NT2/D1 (cell line): Measurements from ENCODE around the gene TMIGD2.
"Not testable (repeated sequence)": the region's sequence is repeated elsewhere in the genome, so short reads cannot be mapped to it uniquely, and the experiment has no call there.

ENCODE experiments used
- DNase-seq: peaks from one replicate; pipeline ENCODE4 v3.0.0-alpha.2; 2011; ENCODE audit warnings: low read depth, low spot score
- H3K27me3 ChIP-seq: 2 replicates; pipeline ENCODE4 v1.6.0; 2011; ENCODE audit warnings: mild to moderate bottlenecking; ENCODE audit not compliant: insufficient read length, insufficient read depth
- H3K36me3 ChIP-seq: 2 replicates; pipeline ENCODE4 v1.6.1; 2011; ENCODE audit warnings: mild to moderate bottlenecking, low read length, mixed read lengths; ENCODE audit not compliant: insufficient read depth, insufficient read length
- H3K4me1 ChIP-seq: 2 replicates; pipeline ENCODE4 v1.5.1; 2011; ENCODE audit not compliant: insufficient read depth, insufficient read length
- H3K4me3 ChIP-seq: 2 replicates; pipeline ENCODE4 v1.5.1; 2011; ENCODE audit warnings: low read depth; ENCODE audit not compliant: insufficient read length
- H3K9ac ChIP-seq: 2 replicates; pipeline ENCODE4 v1.6.0; 2011; ENCODE audit warnings: low read depth; ENCODE audit not compliant: insufficient read length
- H3K9me3 ChIP-seq: 2 replicates; pipeline ENCODE4 v1.5.1; 2011; ENCODE audit warnings: mild to moderate bottlenecking, low read length; ENCODE audit not compliant: insufficient read depth
- SUZ12 ChIP-seq: IDR thresholded peaks from 2 replicates; pipeline ENCODE4 v1.6.1; 2011; ENCODE audit not compliant: insufficient read length, insufficient read depth; ENCODE audit errors: extremely low read depth
- YY1 ChIP-seq: IDR thresholded peaks from 2 replicates; pipeline ENCODE4 v1.6.1; 2011; ENCODE audit not compliant: insufficient read length, insufficient read depth
- ZNF274 ChIP-seq: IDR thresholded peaks from 2 replicates; pipeline ENCODE4 v1.6.1; 2011; ENCODE audit warnings: mild to moderate bottlenecking, low read depth, low read length

TMIGD2 gene

DNA sequence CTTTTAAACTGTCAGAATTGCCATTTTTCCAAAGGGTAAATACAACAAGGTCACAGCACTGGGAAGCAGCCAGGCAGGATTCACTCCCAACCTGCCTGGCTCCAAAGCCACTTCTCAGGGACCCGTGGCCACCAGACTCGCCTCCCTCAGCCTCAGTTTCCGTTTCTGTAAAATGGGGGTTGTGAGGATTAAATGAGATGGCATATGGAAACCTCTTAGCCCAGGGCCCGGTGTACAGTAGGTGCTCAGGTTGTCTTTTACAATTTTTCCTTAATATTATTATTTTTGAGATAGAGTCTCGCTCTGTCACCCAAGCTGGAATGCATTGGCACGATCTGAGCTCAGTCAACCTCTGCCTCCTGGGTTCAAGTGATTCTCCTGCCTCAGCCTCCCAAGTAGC is 45.2 kb downstream of the TMIGD2 start:
- TF ChIP-seq SUZ12 (no peak), YY1 (no peak), ZNF274 (no peak)
- peaks cover 71% of the 10 kb centered on the region for H3K36me3 ChIP-seq

DNA sequence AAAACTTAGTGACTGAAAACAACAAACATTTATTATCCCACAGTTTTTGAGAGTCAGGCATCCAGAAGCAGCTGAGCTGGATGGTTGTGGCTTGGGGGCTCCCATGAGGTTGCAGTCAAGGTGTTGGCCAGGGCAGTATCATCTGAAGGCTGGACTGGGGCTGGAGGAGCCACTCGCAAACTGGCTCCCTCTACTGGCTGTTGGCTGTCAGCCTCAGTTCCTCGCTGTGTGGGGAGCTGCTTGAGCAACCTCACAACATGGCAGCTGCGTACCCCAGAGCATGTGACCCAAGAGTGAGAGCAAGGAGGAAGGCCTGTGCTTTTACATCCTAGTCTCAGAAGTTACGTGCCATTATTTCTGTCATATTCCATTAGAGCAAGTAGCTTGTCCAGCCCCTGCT is 45.6 kb downstream of the TMIGD2 start:
- no peak for DNase-seq
- Histone ChIP-seq H3K4me3 (no peak overlapping the region), H3K9me3 (peaks cover 13% of the 10 kb centered on the region; the same call in 1 of the 2 replicates), H3K4me1 (no peaks in the 10 kb centered on the region), H3K36me3 (peaks cover 70% of the 10 kb centered on the region), H3K9ac (no peak overlapping the region), H3K27me3 (no peaks in the 10 kb centered on the region)
- no peak for TF ChIP-seq ZNF274
- no peak for TF ChIP-seq SUZ12
- TF ChIP-seq YY1 = no peak

More for the DNA sequence above, 45.2 kb downstream of the TMIGD2 start:
- DNase-seq = no peak
- H3K9ac ChIP-seq = no peak overlapping the region
- no peaks in the 10 kb centered on the region for H3K4me1 ChIP-seq
- H3K4me3 ChIP-seq = no peak overlapping the region
- no peaks in the 10 kb centered on the region for H3K27me3 ChIP-seq
- peaks cover 13% of the 10 kb centered on the region; the same call in 1 of the 2 replicates for H3K9me3 ChIP-seq

GRCh38 chr19:4246767-4247593 is 55.2 kb downstream of the TMIGD2 start, which contains the start of gene YJU2:
Gene YJU2 (plus strand): TSS chr19:4247080. CDS start chr19:4247147, 67 bp downstream.
- DNase-seq = peak; percentile 99
- H3K9me3 ChIP-seq = peaks cover 4% of the 10 kb centered on the region
- H3K9ac ChIP-seq = peak within 1 kb of the TSS; percentile 94
- H3K36me3 ChIP-seq = peaks cover 38% of the 10 kb centered on the region
- peak within 1 kb of the TSS; percentile 82 for H3K4me3 ChIP-seq
- peaks cover 4% of the 10 kb centered on the region for H3K4me1 ChIP-seq
- no peaks in the 10 kb centered on the region for H3K27me3 ChIP-seq
- TF ChIP-seq YY1 (no peak), SUZ12 (no peak), ZNF274 (no peak)

- DNase-seq, H3K27me3 ChIP-seq, H3K4me1 ChIP-seq: not testable (repeated sequence)
- Histone ChIP-seq H3K9me3 (peaks cover 14% of the 10 kb centered on the region), H3K36me3 (peaks cover 28% of the 10 kb centered on the region), H3K9ac (peak overlapping the region; percentile 79), H3K4me3 (peak overlapping the region; percentile 82)
Observed at GRCh38 chr19:4245938-4246337, 56.3 kb downstream of the TMIGD2 start.
